Astrocyte (in vitro differentiated cells and primary cell): ENCODE results near the gene BCR. TPM values are rescaled to one million over a fixed set of nuclear protein-coding genes. Genes with fewer than 3 reads are reported as not detected.

ENCODE experiments used
- DNase-seq: peaks from one replicate; pipeline ENCODE4 v3.0.0-alpha.2; 2010; ENCODE audit warnings: low read depth
- FAIRE-seq: peaks from 2 replicates; lab custom pipeline; 2011; peaks lifted over from hg19 to GRCh38; lab: Jason Lieb, UNC
- H2AFZ ChIP-seq: 2 replicates; pipeline ENCODE4 v1.6.0; 2012; ENCODE audit warnings: low read depth, low read length, inconsistent platforms
- H3K27ac ChIP-seq: 2 replicates; pipeline ENCODE4 v1.5.1; 2011; ENCODE audit warnings: low read depth, low read length, inconsistent platforms
- H3K27me3 ChIP-seq: 2 replicates; pipeline ENCODE4 v1.6.0; 2011; ENCODE audit warnings: low read length, inconsistent platforms; ENCODE audit not compliant: insufficient read depth
- H3K36me3 ChIP-seq: 2 replicates; pipeline ENCODE4 v1.5.1; 2011; ENCODE audit warnings: low read length, inconsistent platforms; ENCODE audit not compliant: insufficient read depth
- H3K4me1 ChIP-seq: 2 replicates; pipeline ENCODE4 v1.5.1; 2011; ENCODE audit warnings: low read length, inconsistent platforms; ENCODE audit not compliant: insufficient read depth
- H3K4me2 ChIP-seq: 2 replicates; pipeline ENCODE4 v1.6.0; 2012; ENCODE audit warnings: low read length, inconsistent platforms
- H3K4me3 ChIP-seq: 2 replicates; pipeline ENCODE4 v1.5.1; 2011; ENCODE audit warnings: low read depth, mild to moderate bottlenecking, low read length, inconsistent platforms; ENCODE audit not compliant: insufficient read depth
- H3K79me2 ChIP-seq: 2 replicates; pipeline ENCODE4 v1.6.0; 2012; ENCODE audit warnings: mild to moderate bottlenecking, low read length, inconsistent platforms; ENCODE audit not compliant: insufficient read depth
- H3K9ac ChIP-seq: 2 replicates; pipeline ENCODE4 v1.6.0; 2012; ENCODE audit warnings: mild to moderate bottlenecking, low read length, inconsistent platforms
- H3K9me3 ChIP-seq: 2 replicates; pipeline ENCODE4 v1.5.1; 2012; ENCODE audit warnings: low read depth, mild to moderate bottlenecking, low read length, inconsistent platforms; ENCODE audit not compliant: insufficient read depth
- H4K20me1 ChIP-seq: 2 replicates; pipeline ENCODE4 v1.6.0; 2012; ENCODE audit warnings: low read length, inconsistent platforms; ENCODE audit not compliant: insufficient read depth
- H3K27ac Mint-ChIP-seq: one replicate; pipeline ENCODE4 v1.8.0; 2021; ENCODE audit warnings: mild to moderate bottlenecking, mixed read lengths; ENCODE audit not compliant: unreplicated experiment
- H3K27me3 Mint-ChIP-seq: one replicate; pipeline ENCODE4 v1.8.0; 2021; ENCODE audit warnings: low read depth, mixed read lengths; ENCODE audit not compliant: unreplicated experiment
- H3K36me3 Mint-ChIP-seq: one replicate; pipeline ENCODE4 v1.8.0; 2021; ENCODE audit warnings: low read depth, mixed read lengths; ENCODE audit not compliant: unreplicated experiment
- H3K4me1 Mint-ChIP-seq: one replicate; pipeline ENCODE4 v1.8.0; 2021; ENCODE audit warnings: low read depth, mixed read lengths; ENCODE audit not compliant: unreplicated experiment
- H3K4me3 Mint-ChIP-seq: one replicate; pipeline ENCODE4 v1.8.0; 2021; ENCODE audit warnings: mild to moderate bottlenecking, moderate library complexity, mixed read lengths; ENCODE audit not compliant: unreplicated experiment
- H3K9me3 Mint-ChIP-seq: one replicate; pipeline ENCODE4 v1.8.0; 2021; ENCODE audit warnings: mild to moderate bottlenecking, mixed read lengths; ENCODE audit not compliant: unreplicated experiment
- EZH2 ChIP-seq: IDR thresholded peaks from 2 replicates; pipeline ENCODE4 v1.6.1; 2012; ENCODE audit warnings: mild to moderate bottlenecking, low read length, inconsistent platforms; ENCODE audit not compliant: insufficient read depth
- total RNA-seq: library from RNA; stranded (reverse); gene quantifications from 2 replicates; pipeline ENCODE4 v1.2.1, GENCODE V29; 2021
- TF ChIP-seq, protein P1 (sequence below): IDR thresholded peaks from 2 replicates; pipeline ENCODE4 v1.5.1; 2011; ENCODE audit warnings: low read depth, mild to moderate bottlenecking, inconsistent platforms, low read length, moderate library complexity; ENCODE audit not compliant: insufficient read depth

Gene BCR
- total RNA-seq, 1 donor from 2014 or later = 48.9 TPM

DNA sequence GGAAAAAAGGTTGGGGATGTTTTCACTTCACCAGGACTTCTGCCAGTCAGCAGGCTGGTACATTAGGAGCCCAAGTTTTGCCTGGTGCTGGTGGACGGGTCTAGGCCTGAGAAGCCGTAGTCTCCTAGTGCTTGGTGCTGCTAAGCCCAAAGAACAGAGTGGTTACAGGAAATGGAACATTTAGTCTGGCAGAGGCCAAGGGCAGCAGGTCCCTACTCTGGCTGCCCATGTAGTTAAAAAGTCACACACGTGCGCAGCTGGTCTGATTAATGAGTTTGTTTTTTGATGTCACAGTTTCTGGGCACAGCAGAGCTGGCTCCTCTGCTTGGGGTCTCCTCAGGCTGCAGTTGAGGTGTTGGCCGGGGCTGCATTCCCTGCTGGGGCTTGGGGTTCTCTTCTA is 20.6 kb downstream of the BCR start:
- H3K36me3 ChIP-seq = no peaks in the 10 kb centered on the region
- DNase-seq (no peak), FAIRE-seq (no peak)
- peaks cover 90% of the 10 kb centered on the region for H4K20me1 ChIP-seq
- H3K9ac ChIP-seq = no peak overlapping the region
- no peak overlapping the region for H3K4me2 ChIP-seq
- H3K4me1 Mint-ChIP-seq = peaks cover 8% of the 10 kb centered on the region
- peaks cover 8% of the 10 kb centered on the region for H3K4me1 ChIP-seq
- no peak overlapping the region for H3K4me3 ChIP-seq
- H3K4me3 Mint-ChIP-seq = no peak overlapping the region
- H3K9me3 Mint-ChIP-seq = no peaks in the 10 kb centered on the region
- H3K27me3 Mint-ChIP-seq = no peaks in the 10 kb centered on the region
- H2AFZ ChIP-seq = no peak overlapping the region
- peaks cover 10% of the 10 kb centered on the region for H3K36me3 Mint-ChIP-seq
- no peaks in the 10 kb centered on the region for H3K27me3 ChIP-seq
- no peak overlapping the region for H3K27ac Mint-ChIP-seq
- TF ChIP-seq, protein P1, sequence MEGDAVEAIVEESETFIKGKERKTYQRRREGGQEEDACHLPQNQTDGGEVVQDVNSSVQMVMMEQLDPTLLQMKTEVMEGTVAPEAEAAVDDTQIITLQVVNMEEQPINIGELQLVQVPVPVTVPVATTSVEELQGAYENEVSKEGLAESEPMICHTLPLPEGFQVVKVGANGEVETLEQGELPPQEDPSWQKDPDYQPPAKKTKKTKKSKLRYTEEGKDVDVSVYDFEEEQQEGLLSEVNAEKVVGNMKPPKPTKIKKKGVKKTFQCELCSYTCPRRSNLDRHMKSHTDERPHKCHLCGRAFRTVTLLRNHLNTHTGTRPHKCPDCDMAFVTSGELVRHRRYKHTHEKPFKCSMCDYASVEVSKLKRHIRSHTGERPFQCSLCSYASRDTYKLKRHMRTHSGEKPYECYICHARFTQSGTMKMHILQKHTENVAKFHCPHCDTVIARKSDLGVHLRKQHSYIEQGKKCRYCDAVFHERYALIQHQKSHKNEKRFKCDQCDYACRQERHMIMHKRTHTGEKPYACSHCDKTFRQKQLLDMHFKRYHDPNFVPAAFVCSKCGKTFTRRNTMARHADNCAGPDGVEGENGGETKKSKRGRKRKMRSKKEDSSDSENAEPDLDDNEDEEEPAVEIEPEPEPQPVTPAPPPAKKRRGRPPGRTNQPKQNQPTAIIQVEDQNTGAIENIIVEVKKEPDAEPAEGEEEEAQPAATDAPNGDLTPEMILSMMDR = no peak
- no peak for TF ChIP-seq EZH2
- H3K79me2 ChIP-seq = peaks cover 83% of the 10 kb centered on the region
- no peak overlapping the region for H3K27ac ChIP-seq
- no peaks in the 10 kb centered on the region for H3K9me3 ChIP-seq

GRCh38 chr22:23202812-23203451 is 22.6 kb downstream of the BCR start:
- Mint-ChIP-seq H3K36me3 (peaks cover 10% of the 10 kb centered on the region), H3K27me3 (no peaks in the 10 kb centered on the region), H3K27ac (no peak overlapping the region), H3K4me3 (no peak overlapping the region), H3K4me1 (peaks cover 7% of the 10 kb centered on the region), H3K9me3 (no peaks in the 10 kb centered on the region)
- H3K9me3 ChIP-seq = no peaks in the 10 kb centered on the region
- H3K4me3 ChIP-seq = no peak overlapping the region
- DNase-seq (no peak), FAIRE-seq (no peak)
- peaks cover 88% of the 10 kb centered on the region for H4K20me1 ChIP-seq
- H3K36me3 ChIP-seq = no peaks in the 10 kb centered on the region
- no peak overlapping the region for H3K4me2 ChIP-seq
- H3K27me3 ChIP-seq = no peaks in the 10 kb centered on the region
- no peak overlapping the region for H2AFZ ChIP-seq
- H3K27ac ChIP-seq = no peak overlapping the region
- TF ChIP-seq, protein P1 = no peak
- TF ChIP-seq EZH2 = no peak
- H3K9ac ChIP-seq = no peak overlapping the region
- peaks cover 8% of the 10 kb centered on the region for H3K4me1 ChIP-seq
- peaks cover 77% of the 10 kb centered on the region for H3K79me2 ChIP-seq

DNA sequence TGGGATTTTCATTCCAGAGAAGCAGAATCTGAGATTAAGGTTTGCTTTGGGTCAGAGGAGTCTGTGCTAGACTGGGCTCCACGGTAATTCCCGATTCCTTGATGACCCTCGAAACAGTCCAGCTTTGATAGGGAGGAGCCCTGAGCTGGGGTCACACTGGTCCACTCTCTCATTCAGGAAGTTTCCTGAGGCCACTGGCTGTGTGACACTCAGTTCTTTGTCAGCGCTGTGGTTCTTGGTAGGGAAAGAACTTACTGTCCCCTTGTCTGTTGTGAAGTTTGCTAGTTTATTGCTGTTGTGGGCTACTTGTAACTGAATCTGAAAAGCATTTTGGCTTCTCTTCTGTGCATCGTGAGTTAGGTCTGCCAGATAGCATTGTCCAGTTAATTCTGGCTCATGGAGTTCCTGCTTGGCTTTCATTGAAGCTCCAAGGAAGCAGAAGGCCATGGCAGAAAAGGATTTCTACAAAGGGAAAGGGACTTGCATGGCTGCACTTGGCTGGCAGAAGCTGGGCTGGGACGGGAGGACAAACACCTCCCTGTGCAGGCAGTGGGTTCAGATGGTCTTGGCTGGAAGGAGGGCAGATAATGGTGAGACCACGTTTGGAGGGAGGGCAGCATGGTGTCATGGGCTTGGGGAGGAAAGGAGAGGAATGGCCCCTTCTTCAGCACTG is 23.3 kb downstream of the BCR start:
- Histone ChIP-seq H3K4me3 (no peak overlapping the region), H4K20me1 (peaks cover 84% of the 10 kb centered on the region), H3K27ac (no peak overlapping the region), H3K27me3 (no peaks in the 10 kb centered on the region), H3K36me3 (no peaks in the 10 kb centered on the region), H2AFZ (no peak overlapping the region), H3K4me2 (no peak overlapping the region), H3K4me1 (peaks cover 8% of the 10 kb centered on the region), H3K9ac (no peak overlapping the region), H3K9me3 (no peaks in the 10 kb centered on the region), H3K79me2 (peaks cover 75% of the 10 kb centered on the region)
- TF ChIP-seq EZH2 = no peak
- TF ChIP-seq, protein P1 = no peak
- peaks cover 7% of the 10 kb centered on the region for H3K4me1 Mint-ChIP-seq
- H3K36me3 Mint-ChIP-seq = peaks cover 10% of the 10 kb centered on the region
- no peaks in the 10 kb centered on the region for H3K9me3 Mint-ChIP-seq
- H3K4me3 Mint-ChIP-seq = no peak overlapping the region
- no peak for DNase-seq
- no peak for FAIRE-seq
- H3K27me3 Mint-ChIP-seq = no peaks in the 10 kb centered on the region
- no peak overlapping the region for H3K27ac Mint-ChIP-seq
